ENCODE results near the gene PYGM.

The PYGM gene

GRCh38 chr11:64744544-64745188 is 15.1 kb downstream of the PYGM start:
- peak overlapping the region; percentile 93 for H2AK5ac ChIP-seq (ENCODE audit: low read depth, low read length)
- no peak overlapping the region for H2BK12ac ChIP-seq (ENCODE audit: low read length)
- peak overlapping the region; percentile 60 for H3K9ac ChIP-seq (ENCODE audit: low read depth, low read length, poor library complexity)
- H3K79me1 ChIP-seq (ENCODE audit: low read depth, low read length), result peaks cover 5% of the 10 kb centered on the region
- H2AFZ ChIP-seq (ENCODE audit: low read length), result peak overlapping the region; percentile 89
- H3K4ac ChIP-seq (ENCODE audit: low read length), result no peak overlapping the region
- no peak overlapping the region for H4K91ac ChIP-seq (ENCODE audit: low read depth, low read length, poor library complexity)
- H3K36me3 ChIP-seq (replicated peaks in 1 of 2; ENCODE audit: control insufficient read depth in 2 of 2, insufficient read depth in 2 of 2, low read length in 2 of 2), result no peaks in the 10 kb centered on the region
- no CpG with 5 or more reads among the region's 89 CpGs for WGBS, 2 donors (ENCODE audit: extremely low coverage in 2 of 2, insufficient read length in 2 of 2, insufficient replicate concordance in 1 of 2)
- DNase-seq (ENCODE audit: low spot score), result no peak
- H2BK5ac ChIP-seq (ENCODE audit: low read length), result peak overlapping the region; percentile 95
- peak overlapping the region; percentile 89 for H2BK15ac ChIP-seq (ENCODE audit: low read length)
- H4K8ac ChIP-seq (ENCODE audit: low read depth, low read length), result no peak overlapping the region
- H3K4me1 ChIP-seq (ENCODE audit: control insufficient read depth in 2 of 2, insufficient read depth in 1 of 2, low read depth in 1 of 2, low read length in 2 of 2), result peaks cover 24 to 25% of the 10 kb centered on the region in 2 donors
- peak overlapping the region; percentile 99 for H3K4me2 ChIP-seq (ENCODE audit: insufficient read depth, low read length, poor library complexity, severe bottlenecking)
- H3K27ac ChIP-seq (replicated peaks; ENCODE audit: low read length), result no peak overlapping the region
- peak overlapping the region; percentile 93 for H3K23ac ChIP-seq (ENCODE audit: low read depth, low read length, poor library complexity)
- H3K27me3 ChIP-seq (ENCODE audit: control insufficient read depth in 3 of 3, insufficient read depth in 3 of 3, low read depth in 1 of 3, low read length in 3 of 3), result peaks cover 30 to 54% (median 53%) of the 10 kb centered on the region in 3 experiments
- H3K14ac ChIP-seq (ENCODE audit: low read length), result no peak overlapping the region
- H3K18ac ChIP-seq (ENCODE audit: low read length), result peak overlapping the region; percentile 81
- H3K4me3 ChIP-seq (ENCODE audit: low read length in 2 of 2), result peak overlapping the region; percentile 41 to 73
- H2BK120ac ChIP-seq (ENCODE audit: low read depth, low read length), result no peak overlapping the region
- peaks cover 0 to 8% of the 10 kb centered on the region in 2 donors for H3K9me3 ChIP-seq (replicated peaks in 1 of 2; ENCODE audit: control insufficient read depth in 2 of 2, insufficient read depth in 1 of 2, low read depth in 1 of 2, low read length in 2 of 2)

DNA sequence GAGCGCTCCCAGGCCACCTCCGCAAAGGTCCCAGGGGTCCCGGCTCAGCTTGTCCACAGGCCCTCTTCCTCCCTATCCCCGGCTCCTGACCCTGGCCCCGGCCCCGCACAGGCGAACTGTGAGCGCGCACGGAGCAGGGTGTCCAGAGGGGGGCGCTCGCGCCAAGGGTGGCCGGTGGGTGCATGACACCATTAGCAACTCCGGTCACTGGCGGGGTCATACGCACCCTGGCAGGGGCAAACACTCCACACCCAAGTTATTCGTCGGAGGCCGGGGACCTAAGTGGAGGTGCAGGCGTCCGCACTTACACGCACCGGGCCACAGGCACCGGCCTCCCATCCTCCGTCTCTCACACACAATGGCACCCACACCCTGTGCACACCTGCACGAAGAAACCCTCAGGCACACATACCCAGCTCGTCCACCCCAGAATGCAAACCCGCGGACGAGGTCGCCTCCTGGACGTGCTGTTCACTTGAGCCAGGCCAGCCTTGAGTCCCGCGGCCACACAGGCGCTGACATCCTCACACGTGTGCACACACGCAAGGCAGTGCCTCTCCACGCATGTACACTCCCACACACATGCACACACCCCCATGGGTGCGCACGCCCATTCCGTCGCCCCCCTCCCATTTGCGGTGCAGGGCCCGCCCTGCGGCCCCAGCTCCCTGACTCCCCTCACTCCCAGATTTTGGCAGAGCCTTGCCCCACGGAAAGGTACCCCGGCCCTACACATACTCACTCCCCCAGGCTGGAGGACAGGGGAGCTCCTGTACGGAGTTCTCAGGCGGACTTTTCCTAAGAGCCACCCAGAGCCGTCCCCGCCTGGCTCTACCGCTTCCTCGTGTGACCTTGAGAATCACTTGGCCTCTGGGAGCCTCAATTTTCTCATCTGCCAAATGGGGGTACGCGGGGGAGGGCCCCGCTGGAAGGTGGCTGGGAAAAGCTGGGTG is 15.9 kb downstream of the PYGM start, which contains the start of gene RASGRP2:
Gene RASGRP2, minus strand, starts transcription at position 552 of the 953 bp plus-strand sequence. CDS start 1,276 bp downstream, outside the sequence.
- Histone ChIP-seq H3K27me3 (ENCODE audit: control insufficient read depth in 3 of 3, insufficient read depth in 3 of 3, low read depth in 1 of 3, low read length in 3 of 3) (peaks cover 30 to 54% (median 53%) of the 10 kb centered on the region in 3 experiments), H3K18ac (ENCODE audit: low read length) (peak within 1 kb of the TSS; percentile 90), H4K8ac (ENCODE audit: low read depth, low read length) (no peak within 1 kb of the TSS), H4K91ac (ENCODE audit: low read depth, low read length, poor library complexity) (no peak within 1 kb of the TSS), H3K4me2 (ENCODE audit: insufficient read depth, low read length, poor library complexity, severe bottlenecking) (peak within 1 kb of the TSS; percentile 99), H3K36me3 (replicated peaks in 1 of 2; ENCODE audit: control insufficient read depth in 2 of 2, insufficient read depth in 2 of 2, low read length in 2 of 2) (no peaks in the 10 kb centered on the region), H2AK5ac (ENCODE audit: low read depth, low read length) (peak within 1 kb of the TSS; percentile 93), H3K23ac (ENCODE audit: low read depth, low read length, poor library complexity) (peak within 1 kb of the TSS; percentile 80), H2BK15ac (ENCODE audit: low read length) (peak within 1 kb of the TSS; percentile 89), H2AFZ (ENCODE audit: low read length) (peak within 1 kb of the TSS; percentile 89), H3K4me1 (ENCODE audit: control insufficient read depth in 2 of 2, insufficient read depth in 1 of 2, low read depth in 1 of 2, low read length in 2 of 2) (peaks cover 24 to 25% of the 10 kb centered on the region in 2 donors), H2BK5ac (ENCODE audit: low read length) (peak within 1 kb of the TSS; percentile 95), H3K9me3 (replicated peaks in 1 of 2; ENCODE audit: control insufficient read depth in 2 of 2, insufficient read depth in 1 of 2, low read depth in 1 of 2, low read length in 2 of 2) (peaks cover 0 to 8% of the 10 kb centered on the region in 2 donors), H3K9ac (ENCODE audit: low read depth, low read length, poor library complexity) (peak within 1 kb of the TSS; percentile 60), H2BK12ac (ENCODE audit: low read length) (peak within 1 kb of the TSS; percentile 99), H3K27ac (replicated peaks; ENCODE audit: low read length) (no peak within 1 kb of the TSS), H3K14ac (ENCODE audit: low read length) (peak within 1 kb of the TSS; percentile 47), H3K4ac (ENCODE audit: low read length) (peak within 1 kb of the TSS; percentile 38), H3K4me3 (ENCODE audit: low read length in 2 of 2) (peak within 1 kb of the TSS; percentile 41 to 73), H3K79me1 (ENCODE audit: low read depth, low read length) (peaks cover 5% of the 10 kb centered on the region), H2BK120ac (ENCODE audit: low read depth, low read length) (no peak within 1 kb of the TSS)
- WGBS, 2 donors (ENCODE audit: extremely low coverage in 2 of 2, insufficient read length in 2 of 2, insufficient replicate concordance in 1 of 2), result no CpG with 5 or more reads among the region's 57 CpGs
- no peak for DNase-seq (ENCODE audit: low spot score)

DNA sequence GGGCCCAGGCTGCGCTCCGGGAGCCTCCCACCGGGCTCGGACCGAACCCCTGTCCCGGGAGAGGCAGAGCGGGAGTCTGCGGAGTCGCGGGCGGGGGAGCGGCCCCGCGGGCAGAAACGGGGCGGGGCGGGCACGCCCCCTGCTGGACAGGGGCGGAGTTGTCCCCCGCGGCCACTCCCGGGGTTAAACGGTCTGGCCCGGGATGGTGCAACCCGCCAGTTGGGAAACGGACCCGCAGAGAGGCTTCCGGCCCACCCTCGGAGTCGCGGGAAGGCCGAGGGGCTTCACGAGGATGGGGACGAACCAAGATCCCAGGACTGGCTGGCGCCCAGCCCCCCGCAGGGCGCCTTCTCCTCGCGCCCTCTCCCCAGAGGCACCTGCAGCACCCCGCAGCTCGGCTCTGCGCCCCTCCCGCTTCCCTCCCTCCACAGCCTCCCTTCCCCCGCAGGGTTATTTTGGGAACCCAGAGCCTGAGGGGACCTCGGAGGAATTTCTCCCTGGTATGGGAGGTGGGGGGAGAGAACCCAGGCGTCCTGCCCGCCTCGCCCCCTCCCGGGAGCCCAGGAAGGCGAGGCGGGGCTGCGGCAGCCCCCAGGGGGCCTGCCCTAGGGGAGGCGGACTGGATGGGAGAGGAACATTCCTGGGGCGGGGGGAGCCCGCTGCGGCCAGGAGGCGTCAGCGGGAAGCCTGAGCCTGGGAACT is 16.7 kb downstream of the PYGM start:
- no peak overlapping the region for H4K91ac ChIP-seq (ENCODE audit: low read depth, low read length, poor library complexity)
- H2BK5ac ChIP-seq (ENCODE audit: low read length), result peak overlapping the region; percentile 95
- H3K9ac ChIP-seq (ENCODE audit: low read depth, low read length, poor library complexity), result peak overlapping the region; percentile 34
- H2BK15ac ChIP-seq (ENCODE audit: low read length), result peak overlapping the region; percentile 21
- H3K14ac ChIP-seq (ENCODE audit: low read length), result no peak overlapping the region
- peak overlapping the region; percentile 40 to 67 for H3K4me3 ChIP-seq (ENCODE audit: low read length in 2 of 2)
- H3K79me1 ChIP-seq (ENCODE audit: low read depth, low read length), result peaks cover 5% of the 10 kb centered on the region
- no peak overlapping the region for H3K4ac ChIP-seq (ENCODE audit: low read length)
- WGBS, 2 donors (ENCODE audit: extremely low coverage in 2 of 2, insufficient read length in 2 of 2, insufficient replicate concordance in 1 of 2), result no CpG with 5 or more reads among the region's 58 CpGs
- H2BK12ac ChIP-seq (ENCODE audit: low read length), result no peak overlapping the region
- peaks cover 30 to 54% (median 53%) of the 10 kb centered on the region in 3 experiments for H3K27me3 ChIP-seq (ENCODE audit: control insufficient read depth in 3 of 3, insufficient read depth in 3 of 3, low read depth in 1 of 3, low read length in 3 of 3)
- no peaks in the 10 kb centered on the region for H3K36me3 ChIP-seq (replicated peaks in 1 of 2; ENCODE audit: control insufficient read depth in 2 of 2, insufficient read depth in 2 of 2, low read length in 2 of 2)
- H3K23ac ChIP-seq (ENCODE audit: low read depth, low read length, poor library complexity), result peak overlapping the region; percentile 80
- peak overlapping the region; percentile 93 for H2AK5ac ChIP-seq (ENCODE audit: low read depth, low read length)
- no peak overlapping the region for H3K27ac ChIP-seq (replicated peaks; ENCODE audit: low read length)
- DNase-seq (ENCODE audit: low spot score), result no peak
- H3K9me3 ChIP-seq (replicated peaks in 1 of 2; ENCODE audit: control insufficient read depth in 2 of 2, insufficient read depth in 1 of 2, low read depth in 1 of 2, low read length in 2 of 2), result peaks cover 0 to 8% of the 10 kb centered on the region in 2 donors
- H2AFZ ChIP-seq (ENCODE audit: low read length), result peak overlapping the region; percentile 84
- H4K8ac ChIP-seq (ENCODE audit: low read depth, low read length), result no peak overlapping the region
- peak overlapping the region; percentile 43 for H3K4me2 ChIP-seq (ENCODE audit: insufficient read depth, low read length, poor library complexity, severe bottlenecking)
- no peak overlapping the region for H2BK120ac ChIP-seq (ENCODE audit: low read depth, low read length)
- peaks cover 24 to 25% of the 10 kb centered on the region in 2 donors for H3K4me1 ChIP-seq (ENCODE audit: control insufficient read depth in 2 of 2, insufficient read depth in 1 of 2, low read depth in 1 of 2, low read length in 2 of 2)
- H3K18ac ChIP-seq (ENCODE audit: low read length), result peak overlapping the region; percentile 96
